ENCODE results near the gene SEC22C. TPM values are rescaled to one million over a fixed set of nuclear protein-coding genes. Genes with fewer than 3 reads are reported as not detected.

Gene SEC22C
- total RNA-seq, 1 donor from 2014 or later = 42.6 TPM

DNA sequence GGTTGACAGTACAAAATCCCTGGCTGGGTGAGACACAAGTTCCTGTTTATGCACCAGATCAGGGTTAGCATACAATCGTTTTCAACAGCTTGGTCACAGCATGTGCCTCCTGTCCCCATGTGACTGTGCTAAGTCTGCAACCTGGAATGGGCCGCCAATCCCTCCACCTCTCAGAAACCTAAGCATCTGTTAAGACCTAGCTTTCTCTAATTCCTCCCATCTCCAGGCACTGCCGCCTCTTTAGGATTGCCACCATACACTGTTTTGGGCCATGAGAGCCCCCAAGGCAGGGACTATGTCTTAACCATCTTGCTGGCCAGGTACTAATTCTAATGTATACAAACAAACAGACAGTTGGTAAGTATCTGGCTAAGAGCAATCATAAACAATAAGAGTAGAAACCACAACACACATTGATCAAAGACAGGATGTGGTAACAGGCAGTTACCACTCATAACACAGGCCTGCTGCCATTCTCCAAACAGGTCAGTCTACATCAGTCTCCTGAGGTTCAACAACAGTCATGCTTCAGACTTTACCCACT, 25.6 kb downstream of the SEC22C start:
- H3K27ac Mint-ChIP-seq = no peak overlapping the region
- H3K27me3 Mint-ChIP-seq (ENCODE audit: low read depth) = no peaks in the 10 kb centered on the region
- no peaks in the 10 kb centered on the region for H3K4me1 Mint-ChIP-seq
- TF ChIP-seq, protein P1, sequence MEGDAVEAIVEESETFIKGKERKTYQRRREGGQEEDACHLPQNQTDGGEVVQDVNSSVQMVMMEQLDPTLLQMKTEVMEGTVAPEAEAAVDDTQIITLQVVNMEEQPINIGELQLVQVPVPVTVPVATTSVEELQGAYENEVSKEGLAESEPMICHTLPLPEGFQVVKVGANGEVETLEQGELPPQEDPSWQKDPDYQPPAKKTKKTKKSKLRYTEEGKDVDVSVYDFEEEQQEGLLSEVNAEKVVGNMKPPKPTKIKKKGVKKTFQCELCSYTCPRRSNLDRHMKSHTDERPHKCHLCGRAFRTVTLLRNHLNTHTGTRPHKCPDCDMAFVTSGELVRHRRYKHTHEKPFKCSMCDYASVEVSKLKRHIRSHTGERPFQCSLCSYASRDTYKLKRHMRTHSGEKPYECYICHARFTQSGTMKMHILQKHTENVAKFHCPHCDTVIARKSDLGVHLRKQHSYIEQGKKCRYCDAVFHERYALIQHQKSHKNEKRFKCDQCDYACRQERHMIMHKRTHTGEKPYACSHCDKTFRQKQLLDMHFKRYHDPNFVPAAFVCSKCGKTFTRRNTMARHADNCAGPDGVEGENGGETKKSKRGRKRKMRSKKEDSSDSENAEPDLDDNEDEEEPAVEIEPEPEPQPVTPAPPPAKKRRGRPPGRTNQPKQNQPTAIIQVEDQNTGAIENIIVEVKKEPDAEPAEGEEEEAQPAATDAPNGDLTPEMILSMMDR (IDR thresholded peaks at IDR 0.05; ENCODE audit: unreplicated experiment) = no peak
- H3K4me3 Mint-ChIP-seq = no peak overlapping the region
- no peaks in the 10 kb centered on the region for H3K9me3 Mint-ChIP-seq
- peaks cover 41% of the 10 kb centered on the region for H3K36me3 Mint-ChIP-seq
- DNase-seq (ENCODE audit: low spot score in 2 of 2, unreplicated experiment in 2 of 2) = no peak

DNA sequence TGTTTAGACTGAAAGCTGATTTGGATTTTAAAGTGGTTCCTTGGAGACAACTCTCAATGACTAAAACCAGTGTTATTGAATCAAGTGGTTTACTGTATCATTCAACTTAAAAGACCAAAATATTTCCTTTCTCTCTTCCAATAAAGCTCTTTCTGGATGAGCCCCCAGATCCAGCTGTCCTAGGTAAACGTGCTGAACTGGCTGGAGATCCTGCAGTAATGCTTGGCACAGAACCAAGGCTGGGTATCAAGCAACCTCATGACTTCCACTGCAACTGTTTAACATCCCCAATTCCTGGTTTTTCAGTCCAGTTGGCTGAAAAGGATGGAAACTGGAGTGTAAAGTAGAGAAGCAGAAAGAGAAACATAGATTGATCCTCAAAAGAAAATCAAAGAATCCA, 28.9 kb downstream of the SEC22C start:
- peaks cover 37% of the 10 kb centered on the region for H3K36me3 Mint-ChIP-seq
- TF ChIP-seq, protein P1 (IDR thresholded peaks at IDR 0.05; ENCODE audit: unreplicated experiment) = no peak
- H3K27me3 Mint-ChIP-seq (ENCODE audit: low read depth) = no peaks in the 10 kb centered on the region
- no peak overlapping the region for H3K4me3 Mint-ChIP-seq
- H3K27ac Mint-ChIP-seq = no peak overlapping the region
- DNase-seq (ENCODE audit: low spot score in 2 of 2, unreplicated experiment in 2 of 2) = no peak
- H3K9me3 Mint-ChIP-seq = no peaks in the 10 kb centered on the region
- H3K4me1 Mint-ChIP-seq = no peaks in the 10 kb centered on the region

DNA sequence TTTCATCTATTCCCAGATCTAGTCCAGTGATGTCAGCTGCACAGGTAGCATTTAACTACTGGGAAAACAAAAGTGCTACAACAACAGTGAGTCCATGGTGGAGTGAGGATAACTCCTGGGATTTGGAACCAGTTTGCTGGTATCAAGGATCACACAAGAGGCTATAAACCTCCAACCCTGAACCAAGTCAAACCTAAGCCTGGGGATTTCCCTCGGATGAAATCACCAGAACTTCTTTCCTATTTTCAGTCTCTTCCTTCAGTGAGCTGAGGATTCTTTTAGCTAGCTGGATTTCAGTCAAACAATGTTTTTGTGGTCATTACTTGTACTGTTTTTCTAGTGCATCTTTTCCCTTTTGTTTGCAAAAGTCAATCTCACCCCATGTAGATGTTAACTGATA, 31.5 kb downstream of the SEC22C start:
- Mint-ChIP-seq H3K4me3 (no peak overlapping the region), H3K27ac (no peak overlapping the region), H3K36me3 (peaks cover 22% of the 10 kb centered on the region), H3K27me3 (ENCODE audit: low read depth) (no peaks in the 10 kb centered on the region), H3K4me1 (no peaks in the 10 kb centered on the region), H3K9me3 (no peaks in the 10 kb centered on the region)
- no peak for DNase-seq (ENCODE audit: low spot score in 2 of 2, unreplicated experiment in 2 of 2)
- TF ChIP-seq, protein P1 (IDR thresholded peaks at IDR 0.05; ENCODE audit: unreplicated experiment) = no peak

DNA sequence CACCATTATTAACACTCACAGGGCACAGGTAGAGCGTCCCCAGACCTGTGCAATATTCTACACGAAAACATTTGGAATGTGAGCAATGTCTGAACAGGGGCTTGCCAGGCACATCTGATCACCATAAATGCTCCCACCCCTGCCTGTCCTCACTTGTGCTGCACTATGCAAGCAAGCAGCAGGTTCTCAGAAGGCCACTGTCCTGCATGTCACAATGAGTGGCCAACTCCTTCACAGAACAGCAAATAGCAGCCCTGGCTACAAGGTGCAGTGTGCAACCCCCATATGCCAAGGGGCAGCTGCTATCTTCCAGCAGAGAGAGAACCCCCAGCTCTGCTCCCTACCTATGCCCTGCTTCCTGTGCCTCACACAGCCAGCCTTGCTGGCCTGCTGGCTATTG, 32.6 kb downstream of the SEC22C start:
- Mint-ChIP-seq H3K9me3 (no peaks in the 10 kb centered on the region), H3K27me3 (ENCODE audit: low read depth) (no peaks in the 10 kb centered on the region), H3K4me3 (no peak overlapping the region), H3K36me3 (peaks cover 17% of the 10 kb centered on the region), H3K4me1 (no peaks in the 10 kb centered on the region), H3K27ac (no peak overlapping the region)
- no peak for DNase-seq (ENCODE audit: low spot score in 2 of 2, unreplicated experiment in 2 of 2)
- TF ChIP-seq, protein P1 (IDR thresholded peaks at IDR 0.05; ENCODE audit: unreplicated experiment) = no peak

DNA sequence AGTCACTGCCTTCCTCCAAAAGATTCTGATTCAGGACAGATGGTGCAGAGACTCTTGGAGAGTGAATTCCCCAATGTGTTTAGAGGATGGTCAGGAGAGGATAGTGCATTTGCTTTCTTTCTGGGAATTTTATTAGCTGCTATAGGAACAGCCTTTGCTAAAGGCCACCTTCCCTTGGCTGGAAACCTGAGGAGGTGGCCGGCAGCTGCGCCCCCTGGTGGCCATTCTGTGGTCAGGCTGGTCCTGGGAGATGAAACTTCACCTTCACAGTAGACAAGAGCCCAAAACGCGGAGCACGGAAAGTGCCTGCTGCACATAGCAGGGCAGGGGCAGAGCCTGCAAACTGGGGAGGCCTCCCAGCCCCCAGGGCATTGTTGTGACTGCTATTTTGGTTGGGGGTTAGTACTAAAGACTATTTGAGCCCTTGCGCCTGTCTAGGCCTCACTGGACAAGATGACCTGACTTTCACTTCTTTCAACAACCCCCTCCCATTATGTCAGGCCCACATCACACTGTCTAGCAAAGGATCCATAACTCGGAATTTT, 34.3 kb downstream of the SEC22C start:
- TF ChIP-seq, protein P1 (IDR thresholded peaks at IDR 0.05; ENCODE audit: unreplicated experiment) = peak; percentile 98
- Mint-ChIP-seq H3K27ac (no peak overlapping the region), H3K4me1 (no peaks in the 10 kb centered on the region), H3K36me3 (peaks cover 6% of the 10 kb centered on the region), H3K4me3 (no peak overlapping the region), H3K27me3 (ENCODE audit: low read depth) (no peaks in the 10 kb centered on the region), H3K9me3 (no peaks in the 10 kb centered on the region)
- peak; percentile 63 to 78 for DNase-seq (ENCODE audit: low spot score in 2 of 2, unreplicated experiment in 2 of 2)
